Kidney epithelial cell (primary cell): ENCODE data around the gene KRT82. TPM values are rescaled to one million over a fixed set of nuclear protein-coding genes. Genes with fewer than 3 reads are reported as not detected.

Experiments used
- DNase-seq: peaks from one replicate; pipeline ENCODE4 v3.0.0-alpha.2; 2010; ENCODE audit warnings: low read depth
- H3K27me3 ChIP-seq: 2 replicates; pipeline ENCODE4 v1.6.0; 2011; ENCODE audit warnings: low read length; ENCODE audit not compliant: control insufficient read depth, insufficient read depth
- H3K36me3 ChIP-seq: 2 replicates; pipeline ENCODE4 v1.5.1; 2011; ENCODE audit warnings: low read length; ENCODE audit not compliant: control insufficient read depth, insufficient read depth
- H3K4me3 ChIP-seq: 2 replicates; pipeline ENCODE4 v1.5.1; 2011; ENCODE audit warnings: low read depth, mild to moderate bottlenecking, control low read depth, low read length
- CTCF ChIP-seq: IDR thresholded peaks from 2 replicates; pipeline ENCODE4 v1.5.1; 2011; ENCODE audit warnings: mild to moderate bottlenecking, moderate library complexity, low read length, control low read depth, inconsistent platforms; ENCODE audit not compliant: insufficient read depth, poor library complexity, severe bottlenecking
- total RNA-seq: library from RNA; depleted of rRNA; stranded (reverse); fragments of >200 nt; gene quantifications from 2 replicates; pipeline ENCODE4 v1.2.3, GENCODE V29; 2015

The KRT82 gene
- total RNA-seq, 1 donor from 2014 or later, result not detected

GRCh38 chr12:52446367-52447045 lies 40.4 kb upstream of the KRT82 start:
- H3K4me3 ChIP-seq, result no peak overlapping the region
- no peaks in the 10 kb centered on the region for H3K36me3 ChIP-seq
- no peak for TF ChIP-seq CTCF
- DNase-seq, result no peak
- H3K27me3 ChIP-seq, result no peaks in the 10 kb centered on the region

GRCh38 chr12:52445876-52446275 lies 39.7 kb upstream of the KRT82 start:
- H3K36me3 ChIP-seq, result no peaks in the 10 kb centered on the region
- no peaks in the 10 kb centered on the region for H3K27me3 ChIP-seq
- no peak for DNase-seq
- H3K4me3 ChIP-seq, result no peak overlapping the region
- no peak for TF ChIP-seq CTCF

- no peak for DNase-seq
- no peak overlapping the region for H3K4me3 ChIP-seq
- no peak for TF ChIP-seq CTCF
- H3K27me3 ChIP-seq, result no peaks in the 10 kb centered on the region
- H3K36me3 ChIP-seq, result no peaks in the 10 kb centered on the region
These were observed 38.8 kb upstream of the KRT82 start for GRCh38 chr12:52444647-52445595.

GRCh38 chr12:52443966-52444365 lies 37.8 kb upstream of the KRT82 start:
- no peaks in the 10 kb centered on the region for H3K36me3 ChIP-seq
- no peak for TF ChIP-seq CTCF
- DNase-seq, result no peak

GRCh38 chr12:52442600-52443061 lies 36.5 kb upstream of the KRT82 start:
- DNase-seq, result peak; percentile 63
- Histone ChIP-seq H3K36me3 (no peaks in the 10 kb centered on the region), H3K4me3 (no peak overlapping the region), H3K27me3 (no peaks in the 10 kb centered on the region)
- no peak for TF ChIP-seq CTCF

More at GRCh38 chr12:52443966-52444365, 37.8 kb upstream of the KRT82 start:
- no peak overlapping the region for H3K4me3 ChIP-seq
- no peaks in the 10 kb centered on the region for H3K27me3 ChIP-seq
